OCI-LY3 (cell line): ENCODE data around the gene ACADVL.

Source experiments
- H2AFZ ChIP-seq: fragments of 200-600, 300-600 bp; shearing (Covaris generic); 2 replicates; pipeline ENCODE4 v1.6.0; 2014; ENCODE audit warnings: antibody characterized with exemption, low read depth, low read length
- H3K27ac ChIP-seq: fragments of 200-600, 300-600 bp; sonication (generic); 2 replicates; pipeline ENCODE4 v1.5.1; 2014; ENCODE audit warnings: mild to moderate bottlenecking, low read length, moderate library complexity, mixed read lengths
- H3K27me3 ChIP-seq: fragments of 200-600, 300-600 bp; sonication (generic); 2 replicates; pipeline ENCODE4 v1.6.1; 2014; ENCODE audit warnings: low read depth, low read length, mixed read lengths
- H3K36me3 ChIP-seq: fragments of 200-600, 300-600 bp; sonication (generic); replicated peaks from 2 replicates; pipeline ENCODE3; 2014; ENCODE audit warnings: low read depth, low read length, mixed read lengths
- H3K4me1 ChIP-seq: fragments of 300-600, 200-600 bp; sonication (generic); 2 replicates; pipeline ENCODE4 v1.6.1; 2014; ENCODE audit warnings: low read length, mixed read lengths
- H3K4me2 ChIP-seq: fragments of 200-600, 300-600 bp; sonication (generic); 2 replicates; pipeline ENCODE4 v1.6.1; 2014; ENCODE audit warnings: low read length, mixed read lengths
- H3K4me3 ChIP-seq: fragments of 300-600, 200-600 bp; sonication (generic); 2 replicates; pipeline ENCODE4 v1.5.1; 2014; ENCODE audit warnings: antibody characterized with exemption, mild to moderate bottlenecking, low read length, moderate library complexity
- H3K79me2 ChIP-seq: fragments of 300-600, 200-600 bp; shearing (Covaris generic); 2 replicates; pipeline ENCODE4 v1.6.1; 2014; ENCODE audit warnings: mild to moderate bottlenecking, low read length, mixed read lengths
- H3K9ac ChIP-seq: fragments of 300-600, 200-600 bp; shearing (Covaris generic); 2 replicates; pipeline ENCODE4 v1.6.0; 2014; ENCODE audit warnings: mild to moderate bottlenecking, low read length, moderate library complexity
- H3K9me3 ChIP-seq: fragments of 200-600, 300-600 bp; shearing (Covaris generic); 2 replicates; pipeline ENCODE4 v1.6.1; 2014; ENCODE audit warnings: low read length, mixed read lengths; ENCODE audit not compliant: insufficient read depth
- H4K20me1 ChIP-seq: fragments of 200-600, 300-600 bp; sonication (generic); 2 replicates; pipeline ENCODE4 v1.6.1; 2016; ENCODE audit warnings: low read length, mixed read lengths; ENCODE audit not compliant: insufficient read depth
- CTCF ChIP-seq: fragments of 200-600, 300-600 bp; sonication (generic); IDR thresholded peaks from 2 replicates; pipeline ENCODE4 v1.5.1; 2014; ENCODE audit warnings: antibody characterized with exemption, low read length, low read depth
- EZH2phosphoT487 ChIP-seq: fragments of 200-600 bp; shearing (Covaris generic); IDR thresholded peaks from 2 replicates; pipeline ENCODE4 v1.6.1; 2018; ENCODE audit warnings: antibody characterized with exemption, mixed run types, low read depth

ACADVL gene

GRCh38 chr17:7226721-7227710, 7.3 kb downstream of the ACADVL start:
- Histone ChIP-seq H3K27ac (no peak overlapping the region), H4K20me1 (peaks cover 1% of the 10 kb centered on the region; the same call in 1 of the 2 replicates), H3K9me3 (no peaks in the 10 kb centered on the region), H3K9ac (no peak overlapping the region), H3K36me3 (peaks cover 7% of the 10 kb centered on the region), H3K79me2 (peaks cover 10% of the 10 kb centered on the region), H3K4me3 (no peak overlapping the region), H3K4me1 (no peaks in the 10 kb centered on the region), H3K27me3 (no peaks in the 10 kb centered on the region), H2AFZ (no peak overlapping the region), H3K4me2 (no peak overlapping the region)
- TF ChIP-seq EZH2phosphoT487: no peak
- no peak for TF ChIP-seq CTCF

- H3K36me3 ChIP-seq: peaks cover 1% of the 10 kb centered on the region
- H3K4me3 ChIP-seq: no peak overlapping the region
- no peaks in the 10 kb centered on the region for H3K9me3 ChIP-seq
- H2AFZ ChIP-seq: no peak overlapping the region
- H3K9ac ChIP-seq: no peak overlapping the region
- no peak overlapping the region for H3K27ac ChIP-seq
- TF ChIP-seq EZH2phosphoT487 (no peak), CTCF (no peak)
- H3K4me2 ChIP-seq: no peak overlapping the region
- H3K4me1 ChIP-seq: peaks cover 4% of the 10 kb centered on the region
- no peaks in the 10 kb centered on the region for H3K27me3 ChIP-seq
- H4K20me1 ChIP-seq: peaks cover 6% of the 10 kb centered on the region; the same call in 1 of the 2 replicates
- peaks cover 29% of the 10 kb centered on the region for H3K79me2 ChIP-seq
Observed at GRCh38 chr17:7228920-7229319, 9.2 kb downstream of the ACADVL start.

GRCh38 chr17:7229504-7229903, 9.8 kb downstream of the ACADVL start:
- H3K4me2 ChIP-seq: no peak overlapping the region
- no peak overlapping the region for H2AFZ ChIP-seq
- no peaks in the 10 kb centered on the region for H3K9me3 ChIP-seq
- TF ChIP-seq CTCF (no peak), EZH2phosphoT487 (no peak)
- H3K4me1 ChIP-seq: peaks cover 4% of the 10 kb centered on the region
- H3K27ac ChIP-seq: no peak overlapping the region
- H4K20me1 ChIP-seq: peaks cover 6% of the 10 kb centered on the region; the same call in 1 of the 2 replicates
- H3K79me2 ChIP-seq: peaks cover 32% of the 10 kb centered on the region
- H3K27me3 ChIP-seq: no peaks in the 10 kb centered on the region
- no peak overlapping the region for H3K9ac ChIP-seq
- H3K4me3 ChIP-seq: no peak overlapping the region
- no peaks in the 10 kb centered on the region for H3K36me3 ChIP-seq

GRCh38 chr17:7232114-7232513, 12.4 kb downstream of the ACADVL start:
- TF ChIP-seq CTCF: no peak
- TF ChIP-seq EZH2phosphoT487: no peak
- Histone ChIP-seq H3K9ac (no peak overlapping the region), H3K4me3 (no peak overlapping the region), H2AFZ (no peak overlapping the region), H4K20me1 (peaks cover 6% of the 10 kb centered on the region; the same call in 1 of the 2 replicates), H3K79me2 (peaks cover 46% of the 10 kb centered on the region), H3K36me3 (peaks cover 12% of the 10 kb centered on the region), H3K27me3 (no peaks in the 10 kb centered on the region), H3K27ac (no peak overlapping the region), H3K9me3 (no peaks in the 10 kb centered on the region), H3K4me2 (no peak overlapping the region), H3K4me1 (peaks cover 7% of the 10 kb centered on the region)
